ENCODE data around the gene SLC7A5. TPM values are rescaled to one million over a fixed set of nuclear protein-coding genes. Genes with fewer than 3 reads are reported as not detected.

SLC7A5 gene
- total and polyA plus RNA-seq, 2 of the 13 experiments (the other 11 are each of a cell fraction or from before 2014, with no cell fraction given) = 79.6 to 155 TPM

- TF ChIP-seq HMGXB4 (CRISPR knock-in tag; IDR thresholded peaks at IDR 0.05; ENCODE audit: borderline replicate concordance in 1 of 2, low read depth in 1 of 2) (0 out of 4 replicates have a peak, but pooled peaks of 1 of the 2 experiments have one; percentile 3), ZNF619 (CRISPR knock-in tag; IDR thresholded peaks at IDR 0.05) (no peak; the same call in 1 of the 2 replicates), ZNF232 (CRISPR knock-in tag; IDR thresholded peaks at IDR 0.05; ENCODE audit: borderline replicate concordance) (no peak), ZNF142 (CRISPR knock-in tag; IDR thresholded peaks at IDR 0.05) (no peak), ZFP37 (CRISPR knock-in tag; IDR thresholded peaks at IDR 0.05; ENCODE audit: borderline replicate concordance) (no peak), PRDM15 (CRISPR knock-in tag; IDR thresholded peaks at IDR 0.05) (no peak), THAP7 (CRISPR knock-in tag; IDR thresholded peaks at IDR 0.05) (peak; percentile 13; the same call in 1 of the 2 replicates), ZFY (CRISPR knock-in tag; IDR thresholded peaks at IDR 0.05) (no peak), NR3C1 (CRISPR knock-in tag; IDR thresholded peaks at IDR 0.05) (no peak), UBTF (CRISPR knock-in tag; IDR thresholded peaks at IDR 0.05) (0 out of 2 replicates have a peak, but pooled peaks have one; percentile 16), MXI1 (IDR thresholded peaks at IDR 0.05; ENCODE audit: borderline replicate concordance, low read depth, low read length) (0 out of 3 replicates have a peak, but pooled peaks have one; percentile 9), MBNL3 (CRISPR knock-in tag; conservative IDR thresholded peaks at IDR 0.05) (no peak), ZFP90 (CRISPR knock-in tag; IDR thresholded peaks at IDR 0.05; ENCODE audit: borderline replicate concordance) (0 out of 2 replicates have a peak, but pooled peaks have one; percentile 30)
These were observed 63.1 kb downstream of the SLC7A5 start (continued) for GRCh38 chr16:87806261-87806640.
